Neural cell (in vitro differentiated cells): ENCODE measurements around the gene SPOCK1.

Experiments
- EZH2 ChIP-seq: fragments of 200-600, 300-800 bp; shearing (Covaris generic), sonication (generic); IDR thresholded peaks from 2 replicates; pipeline ENCODE4 v1.6.1; 2014; ENCODE audit warnings: antibody characterized with exemption, low read length, borderline replicate concordance, mild to moderate bottlenecking; ENCODE audit not compliant: insufficient read depth, poor library complexity, severe bottlenecking
- MXI1 ChIP-seq: fragments of 450-650 bp; conservative IDR thresholded peaks from 2 replicates; pipeline ENCODE4 v1.6.1; 2014; ENCODE audit warnings: antibody characterized with exemption, mild to moderate bottlenecking; ENCODE audit not compliant: poor library complexity, severe bottlenecking
- RAD21 ChIP-seq: fragments of 450-650 bp; conservative IDR thresholded peaks from 2 replicates; pipeline ENCODE4 v1.6.1; 2014; ENCODE audit warnings: antibody characterized with exemption, mild to moderate bottlenecking, moderate library complexity
- REST ChIP-seq: IDR thresholded peaks from 2 replicates; pipeline ENCODE4 v1.6.1; 2012; ENCODE audit warnings: borderline replicate concordance
- SMC3 ChIP-seq: fragments of 450-650 bp; conservative IDR thresholded peaks from 2 replicates; pipeline ENCODE4 v1.6.1; 2014; ENCODE audit warnings: antibody characterized with exemption, mild to moderate bottlenecking, moderate library complexity; ENCODE audit not compliant: poor library complexity
- TAF1 ChIP-seq: IDR thresholded peaks from 2 replicates; pipeline ENCODE4 v1.6.1; 2012; ENCODE audit warnings: low read depth
- TF ChIP-seq, protein P1 (sequence below): fragments of 450-650 bp; IDR thresholded peaks from 2 replicates; pipeline ENCODE4 v1.5.1; 2014; ENCODE audit warnings: antibody characterized with exemption, mild to moderate bottlenecking, moderate library complexity; ENCODE audit not compliant: poor library complexity, severe bottlenecking

GRCh38 chr5:137233726-137234125 lies 265.4 kb downstream of the SPOCK1 start:
- no peak for TF ChIP-seq TAF1
- TF ChIP-seq, protein P1, sequence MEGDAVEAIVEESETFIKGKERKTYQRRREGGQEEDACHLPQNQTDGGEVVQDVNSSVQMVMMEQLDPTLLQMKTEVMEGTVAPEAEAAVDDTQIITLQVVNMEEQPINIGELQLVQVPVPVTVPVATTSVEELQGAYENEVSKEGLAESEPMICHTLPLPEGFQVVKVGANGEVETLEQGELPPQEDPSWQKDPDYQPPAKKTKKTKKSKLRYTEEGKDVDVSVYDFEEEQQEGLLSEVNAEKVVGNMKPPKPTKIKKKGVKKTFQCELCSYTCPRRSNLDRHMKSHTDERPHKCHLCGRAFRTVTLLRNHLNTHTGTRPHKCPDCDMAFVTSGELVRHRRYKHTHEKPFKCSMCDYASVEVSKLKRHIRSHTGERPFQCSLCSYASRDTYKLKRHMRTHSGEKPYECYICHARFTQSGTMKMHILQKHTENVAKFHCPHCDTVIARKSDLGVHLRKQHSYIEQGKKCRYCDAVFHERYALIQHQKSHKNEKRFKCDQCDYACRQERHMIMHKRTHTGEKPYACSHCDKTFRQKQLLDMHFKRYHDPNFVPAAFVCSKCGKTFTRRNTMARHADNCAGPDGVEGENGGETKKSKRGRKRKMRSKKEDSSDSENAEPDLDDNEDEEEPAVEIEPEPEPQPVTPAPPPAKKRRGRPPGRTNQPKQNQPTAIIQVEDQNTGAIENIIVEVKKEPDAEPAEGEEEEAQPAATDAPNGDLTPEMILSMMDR: no peak
- TF ChIP-seq REST: no peak
- no peak for TF ChIP-seq EZH2
- TF ChIP-seq RAD21: no peak
- TF ChIP-seq SMC3: no peak
- no peak for TF ChIP-seq MXI1
